Head of caudate nucleus (tissue), 42 donors: Measurements from ENCODE around the gene ENTREP1.
A peak's percentile ranks its signal among the peaks of the same experiment; 100 is the strongest.

Experiments
- DNase-seq, 42 donors: peaks; one replicate each; pipeline versions ENCODE4 v3.0.0 to v3.0.0-alpha.2; 2020 to 2021; ENCODE audit warnings: mixed read lengths in 7 of 42
- intact Hi-C: fragments of 100-400 bp; cut with DNase I; formaldehyde crosslinking; loops from one replicate; pipeline ENCODE4 v1.15.0; 2022

ENTREP1 gene

GRCh38 chr9:69357030-69357775 is 32.2 kb downstream of the ENTREP1 start:
- DNase-seq, result peak in 2 of 42 donors; percentile 13
- intact Hi-C loops, result no loop called here

GRCh38 chr9:69357821-69358220 is 32.8 kb downstream of the ENTREP1 start:
- intact Hi-C loops, result no loop called here

GRCh38 chr9:69363191-69363590 is 38.2 kb downstream of the ENTREP1 start:
- no peak for DNase-seq
- intact Hi-C loops, result no loop called here

More at GRCh38 chr9:69357821-69358220, 32.8 kb downstream of the ENTREP1 start:
- DNase-seq, result no peak

- no peak for DNase-seq
- intact Hi-C loops, result no loop called here
Measured at GRCh38 chr9:69364510-69365150, 39.6 kb downstream of the ENTREP1 start.

- no peak for DNase-seq
- intact Hi-C loops, result no loop called here
Measured at GRCh38 chr9:69370430-69370829, 45.4 kb downstream of the ENTREP1 start.

- DNase-seq, result no peak
- intact Hi-C loops, result no loop called here
Measured at GRCh38 chr9:69371001-69371400, 46.0 kb downstream of the ENTREP1 start.

GRCh38 chr9:69376651-69377050 is 51.6 kb downstream of the ENTREP1 start:
- intact Hi-C loops, result no loop called here
- DNase-seq, result no peak

GRCh38 chr9:69377291-69377690 is 52.3 kb downstream of the ENTREP1 start:
- DNase-seq, result no peak
- intact Hi-C loops, result no loop called here

GRCh38 chr9:69377981-69378380 is 53.0 kb downstream of the ENTREP1 start:
- DNase-seq, result no peak
- intact Hi-C loops, result no loop called here

- intact Hi-C loops, result no loop called here
- no peak for DNase-seq
Measured at GRCh38 chr9:69379270-69379982, 54.4 kb downstream of the ENTREP1 start.

GRCh38 chr9:69380301-69380700 is 55.3 kb downstream of the ENTREP1 start:
- no peak for DNase-seq
- intact Hi-C loops, result no loop called here

- DNase-seq, result no peak
- intact Hi-C loops, result no loop called here
Measured at GRCh38 chr9:69380811-69381210, 55.8 kb downstream of the ENTREP1 start.

- intact Hi-C loops, result no loop called here
- no peak for DNase-seq
Measured at GRCh38 chr9:69382135-69382534, 57.1 kb downstream of the ENTREP1 start.

GRCh38 chr9:69385581-69386033 is 60.6 kb downstream of the ENTREP1 start:
- DNase-seq, result no peak
- intact Hi-C loops, result no loop called here

GRCh38 chr9:69386651-69387050 is 61.6 kb downstream of the ENTREP1 start:
- no peak for DNase-seq
- intact Hi-C loops, result no loop called here

- intact Hi-C loops, result no loop called here
- DNase-seq, result no peak
Measured at GRCh38 chr9:69388596-69388995, 63.6 kb downstream of the ENTREP1 start.

GRCh38 chr9:69389437-69389995 is 64.5 kb downstream of the ENTREP1 start:
- intact Hi-C loops, result no loop called here
- DNase-seq, result no peak

- intact Hi-C loops, result no loop called here
Measured at GRCh38 chr9:69391487-69391886, 66.5 kb downstream of the ENTREP1 start.

GRCh38 chr9:69391946-69392345 is 66.9 kb downstream of the ENTREP1 start:
- DNase-seq, result peak in 14 of 42 donors; percentile 17 to 64 (median 41)
- intact Hi-C loops, result no loop called here

More at GRCh38 chr9:69391487-69391886, 66.5 kb downstream of the ENTREP1 start:
- DNase-seq, result no peak

- intact Hi-C loops, result no loop called here
- no peak for DNase-seq
Measured at GRCh38 chr9:69392826-69393225, 67.8 kb downstream of the ENTREP1 start.
